HEK293T (cell line): ENCODE results near the gene ACTRT2.

Experiments
- CTCF ChIA-PET: fragments of 350-600 bp; formaldehyde crosslinking; extraction: SDS; loops from one replicate; lab custom pipeline; 2021; ENCODE audit warnings: antibody characterized with exemption, inconsistent platforms; lab: Yijun Ruan, JAX
- POLR2A ChIA-PET: fragments of 350-600 bp; formaldehyde crosslinking; extraction: SDS; loops from one replicate; lab custom pipeline; 2020; ENCODE audit warnings: antibody characterized with exemption, inconsistent platforms; lab: Yijun Ruan, JAX
- DNase-seq: peaks from one replicate; pipeline ENCODE4 v3.0.0; 2012; ENCODE audit warnings: mixed read lengths; ENCODE audit errors: extremely low spot score
- ARNT ChIP-seq: fragments of 450-650 bp; IDR thresholded peaks from 2 replicates; pipeline ENCODE4 v1.6.1; 2017; ENCODE audit warnings: mild to moderate bottlenecking
- BHLHE40 ChIP-seq: fragments of 450-650 bp; IDR thresholded peaks from 2 replicates; pipeline ENCODE4 v1.6.1; 2016; ENCODE audit warnings: mild to moderate bottlenecking, moderate library complexity, borderline replicate concordance
- CTBP1 ChIP-seq: fragments of 450-650 bp; IDR thresholded peaks from 2 replicates; pipeline ENCODE4 v1.6.1; 2016; ENCODE audit warnings: borderline replicate concordance
- ELF4 ChIP-seq: fragments of 450-650 bp; IDR thresholded peaks from 2 replicates; pipeline ENCODE4 v1.6.1; 2017; ENCODE audit warnings: antibody characterized with exemption
- FOXA1 ChIP-seq: fragments of 450-650 bp; IDR thresholded peaks from 2 replicates; pipeline ENCODE4 v1.6.1; 2016; ENCODE audit warnings: mild to moderate bottlenecking
- FOXK2 ChIP-seq: fragments of 450-650 bp; IDR thresholded peaks from 2 replicates; pipeline ENCODE4 v1.6.1; 2016; ENCODE audit warnings: mild to moderate bottlenecking
- FOXM1 ChIP-seq: fragments of 450-650 bp; IDR thresholded peaks from 2 replicates; pipeline ENCODE4 v1.6.1; 2017; ENCODE audit warnings: mild to moderate bottlenecking, borderline replicate concordance
- HDGF ChIP-seq: fragments of 450-650 bp; IDR thresholded peaks from 2 replicates; pipeline ENCODE4 v1.6.1; 2017; ENCODE audit warnings: antibody characterized with exemption, borderline replicate concordance
- L3MBTL2 ChIP-seq: fragments of 450-650 bp; conservative IDR thresholded peaks from 2 replicates; pipeline ENCODE4 v1.6.1; 2016; ENCODE audit warnings: mild to moderate bottlenecking
- LEF1 ChIP-seq: fragments of 450-650 bp; IDR thresholded peaks from 2 replicates; pipeline ENCODE4 v1.6.1; 2017; ENCODE audit warnings: mild to moderate bottlenecking, borderline replicate concordance
- NFRKB ChIP-seq: fragments of 450-650 bp; IDR thresholded peaks from 2 replicates; pipeline ENCODE4 v1.6.1; 2016; ENCODE audit warnings: mild to moderate bottlenecking, moderate library complexity
- PKNOX1 ChIP-seq: fragments of 450-650 bp; IDR thresholded peaks from 2 replicates; pipeline ENCODE4 v1.6.1; 2016
- SP1 ChIP-seq: fragments of 450-650 bp; IDR thresholded peaks from 2 replicates; pipeline ENCODE4 v1.6.1; 2017
- SUZ12 ChIP-seq: fragments of 450-650 bp; IDR thresholded peaks from 2 replicates; pipeline ENCODE4 v1.6.1; 2016; ENCODE audit warnings: mild to moderate bottlenecking
- TARDBP ChIP-seq: fragments of 450-650 bp; IDR thresholded peaks from 2 replicates; pipeline ENCODE4 v1.6.1; 2016
- ZNF384 ChIP-seq: fragments of 450-650 bp; IDR thresholded peaks from 2 replicates; pipeline ENCODE4 v1.6.1; 2016

Gene ACTRT2

GRCh38 chr1:3005771-3006170 lies 15.5 kb upstream of the ACTRT2 start:
- CTCF ChIA-PET = no interaction called here
- no peak for DNase-seq
- POLR2A ChIA-PET = no interaction called here
- TF ChIP-seq FOXK2 = no peak
- TF ChIP-seq FOXM1 = no peak

GRCh38 chr1:3007298-3008147 lies 13.7 kb upstream of the ACTRT2 start:
- CTCF ChIA-PET = no interaction called here
- POLR2A ChIA-PET = no interaction called here
- TF ChIP-seq PKNOX1 = no peak
- TF ChIP-seq L3MBTL2 = no peak
- no peak for TF ChIP-seq SUZ12
- TF ChIP-seq BHLHE40 = no peak
- TF ChIP-seq ZNF384 = no peak
- no peak for TF ChIP-seq ARNT
- no peak for TF ChIP-seq ELF4
- no peak for TF ChIP-seq FOXM1
- no peak for TF ChIP-seq FOXK2
- TF ChIP-seq SP1 = no peak
- no peak for TF ChIP-seq LEF1
- no peak for TF ChIP-seq HDGF
- TF ChIP-seq FOXA1 = no peak
- no peak for TF ChIP-seq CTBP1
- TF ChIP-seq TARDBP = no peak
- no peak for TF ChIP-seq NFRKB
- DNase-seq = no peak

- CTCF ChIA-PET = no interaction called here
- TF ChIP-seq SUZ12 (no peak), HDGF (no peak), CTBP1 (no peak), TARDBP (no peak), LEF1 (no peak), ZNF384 (no peak), BHLHE40 (no peak), L3MBTL2 (no peak), ELF4 (no peak), ARNT (no peak), FOXA1 (no peak), FOXK2 (no peak), FOXM1 (no peak), NFRKB (no peak), PKNOX1 (no peak)
- POLR2A ChIA-PET = no interaction called here
- no peak for DNase-seq
Observed at GRCh38 chr1:3009021-3009420, 12.2 kb upstream of the ACTRT2 start.

- TF ChIP-seq L3MBTL2 = no peak
- no peak for TF ChIP-seq BHLHE40
- TF ChIP-seq LEF1 = no peak
- no peak for TF ChIP-seq ARNT
- no peak for TF ChIP-seq PKNOX1
- TF ChIP-seq FOXM1 = no peak
- no peak for TF ChIP-seq HDGF
- no peak for TF ChIP-seq ELF4
- TF ChIP-seq FOXA1 = no peak
- no peak for TF ChIP-seq CTBP1
- TF ChIP-seq NFRKB = no peak
- no peak for TF ChIP-seq SP1
- TF ChIP-seq ZNF384 = no peak
- ChIA-PET POLR2A (no interaction called here), CTCF (no interaction called here)
- no peak for DNase-seq
Observed at GRCh38 chr1:3009556-3009955, 11.7 kb upstream of the ACTRT2 start.

GRCh38 chr1:3011127-3011526 lies 10.1 kb upstream of the ACTRT2 start:
- no peak for TF ChIP-seq ELF4
- TF ChIP-seq LEF1 = no peak
- ChIA-PET POLR2A (no interaction called here), CTCF (no interaction called here)
- no peak for DNase-seq

GRCh38 chr1:3011631-3012455 lies 9.4 kb upstream of the ACTRT2 start:
- no peak for TF ChIP-seq BHLHE40
- TF ChIP-seq NFRKB = no peak
- no peak for TF ChIP-seq SP1
- no peak for TF ChIP-seq FOXM1
- TF ChIP-seq FOXK2 = no peak
- no peak for TF ChIP-seq L3MBTL2
- TF ChIP-seq ELF4 = no peak
- TF ChIP-seq PKNOX1 = no peak
- ChIA-PET POLR2A (no interaction called here), CTCF (interaction anchor here (1.7 to 2.2 kb wide), 2 partner anchors 12 to 338 kb away, joined by 6 to 7 read pairs; no protein-coding TSS in a partner anchor)
- no peak for DNase-seq
